Heart right ventricle (tissue), 16 donors: ENCODE results near the gene SLC8A2. TPM values are rescaled to one million over a fixed set of nuclear protein-coding genes. Genes with fewer than 3 reads are reported as not detected.

Experiments used
- ATAC-seq, 8 donors: fragments of 200-7000 bp; cut with Tn5 transposase; one replicate each; pipeline ENCODE4 v1.9.1; 2020; ENCODE audit warnings: mild to moderate bottlenecking in 8 of 8, moderate library complexity in 8 of 8, moderate number of reproducible peaks in 1 of 8
- DNase-seq, 2 donors: peaks; one replicate each; pipeline ENCODE4 v3.0.0-alpha.2; 2020
- H3K27ac ChIP-seq, 10 donors: fragments of 200-600 bp; sonication (generic) in 2 of 10; one replicate each; pipeline versions ENCODE4 v1.5.0 to v1.8.0; 2020 to 2022; ENCODE audit warnings: mild to moderate bottlenecking in 3 of 10
- H3K27me3 ChIP-seq, 7 donors: fragments of 200-600 bp; one replicate each; pipeline ENCODE4 v1.8.0; 2021 to 2022; ENCODE audit warnings: mild to moderate bottlenecking in 2 of 7
- H3K36me3 ChIP-seq, 9 donors: fragments of 200-600 bp; sonication (generic) in 1 of 9; one replicate each; pipeline versions ENCODE4 v1.5.0 to v1.8.0; 2020 to 2022; ENCODE audit warnings: mild to moderate bottlenecking in 2 of 9
- H3K4me1 ChIP-seq, 9 donors: fragments of 200-600 bp; sonication (generic) in 1 of 9; one replicate each; pipeline versions ENCODE4 v1.5.0 to v1.8.0; 2020 to 2022; ENCODE audit warnings: mild to moderate bottlenecking in 4 of 9
- H3K4me3 ChIP-seq, 10 donors: fragments of 200-600 bp; sonication (generic) in 2 of 10; one replicate each; pipeline versions ENCODE4 v1.5.0 to v1.8.0; 2020 to 2022; ENCODE audit warnings: mild to moderate bottlenecking in 7 of 10, moderate library complexity in 2 of 10
- H3K9me3 ChIP-seq, 11 donors: fragments of 200-600 bp in 10 of 11; sonication (generic) in 2 of 11; one replicate each; pipeline versions ENCODE4 v1.5.0 to v1.8.0; 2013 to 2022; ENCODE audit warnings: mild to moderate bottlenecking in 2 of 11, control low read depth in 1 of 11, moderate library complexity in 1 of 11
- WGBS, 2 donors: extraction: QIAGEN DNeasy Blood & Tissue Kit; methylation state at CpG; one replicate each; pipeline ENCODE4 v1.1.7; 2013; ENCODE audit warnings: inconsistent platforms in 1 of 2; 5-methylcytosine and 5-hydroxymethylcytosine counted together
- intact Hi-C, 10 donors: fragments of 100-400 bp; cut with DNase I; formaldehyde crosslinking; loops; one replicate each; pipeline versions ENCODE4 v1.11.1 to v1.14.2; 2022
- polyA plus RNA-seq, 2 donors: library from polyadenylated mRNA; stranded (reverse); fragments of 200-250 nt; gene quantifications; one replicate each; pipeline ENCODE4 v1.2.3, GENCODE V29; 2013
- total RNA-seq, 10 donors: library from RNA; stranded (reverse); fragmentation: NEBNext Ultra II Directional in 3 of 10; extraction: Animal tissue kit (Norgen Biotek cat#: 25700) in 3 of 10; gene quantifications; one replicate each; pipeline versions ENCODE4 v1.2.1 to v1.2.4, GENCODE V29; 2021 to 2023
- TF ChIP-seq, protein P1 (sequence below), 9 donors: fragments of 200-600 bp; sonication (generic) in 2 of 9; IDR thresholded peaks; one replicate each; pipeline versions ENCODE4 v1.5.0 to v1.8.0; 2021 to 2022; ENCODE audit warnings: antibody characterized with exemption in 9 of 9, mild to moderate bottlenecking in 5 of 9, moderate library complexity in 1 of 9
- donor health status: Arrhythmogenic right ventricular cardiomyopathy.
- donor health status: ischemic (EF 13 %, LVEDD 7.1; RV severe dilation, severe dysfunction).
- donor health status: healthy with polysubstance abuse.
- donor health status: DM: no; HTN: yes; CAD: no.
- donor health status: DM: no; HTN: no; CAD: no.
- donor health status: ischemic (EF 25% LVEDD 6.9; RV normal size, moderate dysfunction).
- donor health status: ischemic (EF 25% LVEDD 5.7; RV mildly dilated, moderate dysfunction).
- donor health status: healthy.
- donor health status: DM: yes; HTN: yes; CAD: no.
- donor health status: Ischemic cardiomyopathy.
- donor health status: ischemic (EF 35%, LVEDD 5.7; RV mildly dilated, moderate dysfunction).
- donor health status: nonischemic (EF 11% LVEDD 7.7; RV severe dilation, severe dysfunction).
- donor health status: DM: yes; HTN: yes; CAD: no.
- donor health status: PGD.
- donor health status: ischemic (EF 29% LVEDD 5.4; RV normal size, mild dysfunction).
- donor health status: nonischemic (EF 23%, LVEDD 6.1; RV moderate dilation, normal function).

Gene SLC8A2
- total and polyA plus RNA-seq, 12 donors, result 0.03 to 0.64 (median 0.15) TPM; not detected in 3

DNA sequence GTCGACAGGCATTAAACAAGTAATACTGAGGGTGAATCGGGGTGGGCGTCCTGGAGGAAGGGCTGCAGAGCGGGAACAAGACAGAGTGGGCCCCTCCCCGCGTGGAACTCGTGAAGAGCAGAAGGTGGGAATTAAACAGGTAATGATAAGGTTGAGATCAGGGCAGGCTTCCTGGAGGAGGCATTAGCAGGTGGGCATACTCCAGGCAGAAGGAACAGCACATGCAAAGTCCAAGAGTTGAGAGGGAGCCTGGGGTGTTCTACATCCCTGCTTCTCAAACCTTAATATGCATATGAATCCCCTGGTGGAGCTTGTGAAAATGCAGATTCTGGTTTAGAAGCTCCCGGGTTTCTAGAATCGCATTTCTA lies 23.3 kb downstream of the SLC8A2 start:
- H3K36me3 ChIP-seq, result no peaks in the 10 kb centered on the region
- no peak for DNase-seq
- no peak overlapping the region for H3K4me3 ChIP-seq
- WGBS, 2 donors, result 23 to 25% methylated on average over 9 of the region's 9 CpGs
- peaks cover 0 to 6% (median 0%) of the 10 kb centered on the region in 11 donors for H3K9me3 ChIP-seq
- no peak overlapping the region for H3K27ac ChIP-seq
- TF ChIP-seq, protein P1, sequence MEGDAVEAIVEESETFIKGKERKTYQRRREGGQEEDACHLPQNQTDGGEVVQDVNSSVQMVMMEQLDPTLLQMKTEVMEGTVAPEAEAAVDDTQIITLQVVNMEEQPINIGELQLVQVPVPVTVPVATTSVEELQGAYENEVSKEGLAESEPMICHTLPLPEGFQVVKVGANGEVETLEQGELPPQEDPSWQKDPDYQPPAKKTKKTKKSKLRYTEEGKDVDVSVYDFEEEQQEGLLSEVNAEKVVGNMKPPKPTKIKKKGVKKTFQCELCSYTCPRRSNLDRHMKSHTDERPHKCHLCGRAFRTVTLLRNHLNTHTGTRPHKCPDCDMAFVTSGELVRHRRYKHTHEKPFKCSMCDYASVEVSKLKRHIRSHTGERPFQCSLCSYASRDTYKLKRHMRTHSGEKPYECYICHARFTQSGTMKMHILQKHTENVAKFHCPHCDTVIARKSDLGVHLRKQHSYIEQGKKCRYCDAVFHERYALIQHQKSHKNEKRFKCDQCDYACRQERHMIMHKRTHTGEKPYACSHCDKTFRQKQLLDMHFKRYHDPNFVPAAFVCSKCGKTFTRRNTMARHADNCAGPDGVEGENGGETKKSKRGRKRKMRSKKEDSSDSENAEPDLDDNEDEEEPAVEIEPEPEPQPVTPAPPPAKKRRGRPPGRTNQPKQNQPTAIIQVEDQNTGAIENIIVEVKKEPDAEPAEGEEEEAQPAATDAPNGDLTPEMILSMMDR (IDR thresholded peaks at IDR 0.05), result no peak
- H3K4me1 ChIP-seq, result peaks cover 0 to 33% (median 15%) of the 10 kb centered on the region in 9 donors
- intact Hi-C loops, result loop anchor here in 1 of 10 donors (10.0 kb wide), 1 partner anchor 116 kb away; no protein-coding TSS in a partner anchor
- ATAC-seq, result no peak
- H3K27me3 ChIP-seq, result peaks cover 5 to 88% (median 80%) of the 10 kb centered on the region in 7 donors

GRCh38 chr19:47447470-47448359 lies 24.0 kb downstream of the SLC8A2 start:
- peak overlapping the region in 1 of 10 donors; percentile 22 for H3K4me3 ChIP-seq
- H3K4me1 ChIP-seq, result peaks cover 0 to 33% (median 15%) of the 10 kb centered on the region in 9 donors
- no peak overlapping the region for H3K27ac ChIP-seq
- intact Hi-C loops, result loop anchor here in 1 of 10 donors (10.0 kb wide), 1 partner anchor 117 kb away; no protein-coding TSS in a partner anchor
- WGBS, 2 donors, result 2 to 4% methylated on average over 80 to 95 of the region's 95 CpGs
- peaks cover 0 to 6% (median 0%) of the 10 kb centered on the region in 11 donors for H3K9me3 ChIP-seq
- TF ChIP-seq, protein P1 (IDR thresholded peaks at IDR 0.05), result no peak
- H3K36me3 ChIP-seq, result no peaks in the 10 kb centered on the region
- H3K27me3 ChIP-seq, result peaks cover 5 to 88% (median 84%) of the 10 kb centered on the region in 7 donors
- ATAC-seq (peak in 6 of 8 donors; percentile 29 to 65 (median 38)), DNase-seq (peak in 1 of 2 donors; percentile 36)

DNA sequence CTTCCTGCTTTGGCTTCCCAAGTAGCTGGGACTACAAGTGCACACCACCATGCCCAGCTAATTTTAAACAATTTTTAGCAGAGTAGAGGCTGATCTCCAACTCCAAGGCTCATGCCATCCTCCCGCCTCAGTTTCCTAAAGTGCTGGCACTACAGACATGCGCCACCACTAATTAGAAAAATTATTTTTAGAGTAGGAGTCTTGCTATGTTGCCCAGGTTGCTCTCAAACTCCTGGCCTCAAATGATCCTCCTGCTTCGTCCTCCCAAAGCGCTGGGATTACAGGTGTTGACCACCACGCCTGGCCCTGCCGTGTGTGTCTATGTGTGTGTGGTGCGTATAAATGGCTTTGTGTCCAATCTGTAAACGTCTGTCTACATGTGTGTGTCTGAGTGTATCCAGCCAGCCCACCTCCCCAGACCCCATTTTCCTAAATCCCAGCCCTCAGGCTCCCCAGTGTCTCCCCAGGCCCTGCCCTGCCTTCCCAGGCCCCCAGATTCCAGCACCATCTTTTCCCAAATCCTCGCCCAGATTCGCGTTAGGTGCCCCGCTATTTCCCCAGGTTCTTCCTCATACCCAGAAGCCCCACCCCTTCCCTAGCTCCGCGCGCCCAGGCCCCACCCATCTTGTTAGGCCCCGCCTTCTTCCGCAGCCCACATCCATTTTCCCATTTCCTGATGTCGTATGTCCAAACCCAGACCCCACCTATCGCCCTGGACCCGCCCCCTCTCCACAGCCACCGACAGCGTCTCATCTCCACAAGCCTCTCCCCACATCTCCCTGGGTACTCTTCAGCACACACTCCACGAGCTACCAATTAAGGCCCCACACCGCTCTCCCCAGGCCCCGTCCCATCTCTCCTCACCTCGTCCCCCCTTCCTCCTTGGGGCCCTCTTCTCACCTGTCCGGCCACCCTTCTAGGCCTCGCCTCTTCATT lies 24.9 kb downstream of the SLC8A2 start:
- intact Hi-C loops, result loop anchor here in 1 of 10 donors (10.0 kb wide), 1 partner anchor 118 kb away; no protein-coding TSS in a partner anchor
- no peaks in the 10 kb centered on the region for H3K36me3 ChIP-seq
- ATAC-seq, result peak in 1 of 8 donors; percentile 38
- WGBS, 2 donors, result 14 to 16% methylated on average over 28 of the region's 28 CpGs
- H3K4me1 ChIP-seq, result peaks cover 0 to 33% (median 15%) of the 10 kb centered on the region in 9 donors
- TF ChIP-seq, protein P1 (IDR thresholded peaks at IDR 0.05), result no peak
- peaks cover 0 to 6% (median 0%) of the 10 kb centered on the region in 11 donors for H3K9me3 ChIP-seq
- peaks cover 5 to 96% (median 92%) of the 10 kb centered on the region in 7 donors for H3K27me3 ChIP-seq
- peak overlapping the region in 1 of 10 donors; percentile 22 for H3K4me3 ChIP-seq
- DNase-seq, result no peak
- H3K27ac ChIP-seq, result no peak overlapping the region
